Parathyroid adenoma (tissue), 2 donors: ENCODE results near the gene SLC7A8.
A peak's percentile ranks its signal among the peaks of the same experiment; 100 is the strongest.

ENCODE experiments used
- H2AFZ ChIP-seq: fragments of 300-600 bp; sonication (generic); one replicate; pipeline ENCODE4 v1.7.0; 2017; ENCODE audit warnings: antibody characterized with exemption, mild to moderate bottlenecking
- H3K27ac ChIP-seq: fragments of 300-600 bp; sonication (generic); one replicate; pipeline ENCODE4 v1.7.0; 2017
- H3K27me3 ChIP-seq: fragments of 300-600 bp; sonication (generic); one replicate; pipeline ENCODE4 v1.7.0; 2017; ENCODE audit warnings: low read length; ENCODE audit not compliant: control insufficient read depth, insufficient read depth
- H3K36me3 ChIP-seq: fragments of 300-600 bp; sonication (generic); one replicate; pipeline ENCODE4 v1.7.0; 2017; ENCODE audit warnings: low read length; ENCODE audit not compliant: control insufficient read depth, insufficient read depth
- H3K4me1 ChIP-seq: fragments of 300-600 bp; sonication (generic); one replicate; pipeline ENCODE4 v1.7.0; 2017; ENCODE audit warnings: control low read depth
- H3K4me2 ChIP-seq: fragments of 300-600 bp; sonication (generic); one replicate; pipeline ENCODE4 v1.7.0; 2017; ENCODE audit warnings: low read length
- H3K4me3 ChIP-seq: fragments of 300-600 bp; sonication (generic); one replicate; pipeline ENCODE4 v1.7.0; 2017; ENCODE audit warnings: low read depth, low read length
- H3K79me2 ChIP-seq: fragments of 300-600 bp; sonication (generic); one replicate; pipeline ENCODE4 v1.7.0; 2017; ENCODE audit warnings: control low read depth
- H3K9ac ChIP-seq: fragments of 300-600 bp; sonication (generic); one replicate; pipeline ENCODE4 v1.7.0; 2017; ENCODE audit warnings: mild to moderate bottlenecking
- H3K9me3 ChIP-seq: fragments of 300-600 bp; sonication (generic); one replicate; pipeline ENCODE4 v1.7.0; 2017; ENCODE audit warnings: low read length; ENCODE audit not compliant: control insufficient read depth
- CTCF ChIP-seq: fragments of 300-600 bp; sonication (generic); IDR thresholded peaks from one replicate; pipeline ENCODE4 v1.7.0; 2017; ENCODE audit warnings: antibody characterized with exemption, mild to moderate bottlenecking
- donor health status: primary hyperparathyroidism.

Gene SLC7A8

GRCh38 chr14:23131482-23131881 lies 52.0 kb downstream of the SLC7A8 start:
- Histone ChIP-seq H3K9ac (no peak overlapping the region), H3K27me3 (no peaks in the 10 kb centered on the region), H3K4me1 (peaks cover 37% of the 10 kb centered on the region), H3K4me3 (no peak overlapping the region), H3K9me3 (no peaks in the 10 kb centered on the region), H2AFZ (no peak overlapping the region), H3K4me2 (no peak overlapping the region), H3K36me3 (no peaks in the 10 kb centered on the region), H3K79me2 (peaks cover 4% of the 10 kb centered on the region), H3K27ac (peak overlapping the region; percentile 100)
- TF ChIP-seq CTCF = no peak

DNA sequence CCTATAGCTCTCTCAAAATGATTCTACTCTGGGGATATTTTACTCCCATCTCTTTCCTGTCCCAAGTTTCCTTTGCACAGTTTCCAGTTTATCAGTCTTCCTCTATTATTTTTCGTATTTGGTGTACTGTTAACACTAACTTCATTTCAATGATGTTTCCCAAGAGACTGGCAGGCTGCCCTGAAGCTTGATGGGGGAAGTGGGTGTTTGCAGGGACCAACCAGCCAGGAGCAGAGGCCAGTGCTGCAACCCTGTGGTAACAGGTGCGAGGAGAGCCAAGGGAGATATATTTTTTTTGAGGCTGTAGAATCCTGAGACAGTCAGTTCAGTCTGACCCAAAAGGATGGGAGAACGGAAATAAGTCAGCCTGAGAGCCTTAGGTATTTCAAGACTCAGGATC lies 52.6 kb downstream of the SLC7A8 start:
- H3K79me2 ChIP-seq = peaks cover 4% of the 10 kb centered on the region
- H3K4me3 ChIP-seq = no peak overlapping the region
- no peak overlapping the region for H2AFZ ChIP-seq
- H3K27me3 ChIP-seq = no peaks in the 10 kb centered on the region
- no peaks in the 10 kb centered on the region for H3K9me3 ChIP-seq
- peak overlapping the region; percentile 29 for H3K4me2 ChIP-seq
- peak overlapping the region; percentile 50 for H3K9ac ChIP-seq
- peak overlapping the region; percentile 100 for H3K27ac ChIP-seq
- H3K4me1 ChIP-seq = peaks cover 43% of the 10 kb centered on the region
- no peaks in the 10 kb centered on the region for H3K36me3 ChIP-seq
- TF ChIP-seq CTCF = no peak

GRCh38 chr14:23129759-23130316 lies 53.6 kb downstream of the SLC7A8 start:
- peak overlapping the region; percentile 100 for H3K27ac ChIP-seq
- peaks cover 52% of the 10 kb centered on the region for H3K4me1 ChIP-seq
- no peak overlapping the region for H3K4me2 ChIP-seq
- no peaks in the 10 kb centered on the region for H3K9me3 ChIP-seq
- H3K36me3 ChIP-seq = no peaks in the 10 kb centered on the region
- no peak for TF ChIP-seq CTCF
- no peaks in the 10 kb centered on the region for H3K27me3 ChIP-seq
- H3K79me2 ChIP-seq = peaks cover 4% of the 10 kb centered on the region
- no peak overlapping the region for H2AFZ ChIP-seq
- H3K9ac ChIP-seq = peak overlapping the region; percentile 4
- no peak overlapping the region for H3K4me3 ChIP-seq

- no peaks in the 10 kb centered on the region for H3K36me3 ChIP-seq
- H3K27me3 ChIP-seq = no peaks in the 10 kb centered on the region
- peaks cover 58% of the 10 kb centered on the region for H3K4me1 ChIP-seq
- H3K9me3 ChIP-seq = no peaks in the 10 kb centered on the region
- peaks cover 4% of the 10 kb centered on the region for H3K79me2 ChIP-seq
- H3K27ac ChIP-seq = peak overlapping the region; percentile 100
- H3K9ac ChIP-seq = no peak overlapping the region
- no peak for TF ChIP-seq CTCF
- H2AFZ ChIP-seq = no peak overlapping the region
- no peak overlapping the region for H3K4me2 ChIP-seq
- no peak overlapping the region for H3K4me3 ChIP-seq
These were observed 54.3 kb downstream of the SLC7A8 start for GRCh38 chr14:23128969-23129758.
